H9 (cell line): ENCODE measurements around the gene SYNGAP1. TPM values are rescaled to one million over a fixed set of nuclear protein-coding genes. Genes with fewer than 3 reads are reported as not detected.

Experiments
- DNase-seq: peaks from one replicate; pipeline ENCODE4 v3.0.0-alpha.2; 2017
- H2AFZ ChIP-seq: one replicate; pipeline ENCODE4 v1.6.1; 2013; ENCODE audit warnings: mild to moderate bottlenecking, low read length, control low read depth, moderate library complexity
- H2AK5ac ChIP-seq: 2 replicates; pipeline ENCODE4 v1.6.1; 2013; ENCODE audit warnings: low read length, control low read depth, mixed read lengths; ENCODE audit not compliant: insufficient read length
- H2BK120ac ChIP-seq: one replicate; pipeline ENCODE4 v1.6.1; 2013; ENCODE audit warnings: low read depth, mild to moderate bottlenecking, low read length, control low read depth, inconsistent platforms; ENCODE audit not compliant: poor library complexity, severe bottlenecking
- H2BK12ac ChIP-seq: 2 replicates; pipeline ENCODE4 v1.6.1; 2013; ENCODE audit warnings: low read length, control low read depth, mixed read lengths, low read depth; ENCODE audit not compliant: insufficient read length
- H2BK15ac ChIP-seq: 2 replicates; pipeline ENCODE4 v1.6.1; 2013; ENCODE audit warnings: low read depth, low read length, control low read depth
- H2BK20ac ChIP-seq: one replicate; pipeline ENCODE4 v1.6.1; 2013; ENCODE audit warnings: low read depth, mild to moderate bottlenecking, low read length, control low read depth, inconsistent platforms; ENCODE audit not compliant: poor library complexity, severe bottlenecking
- H2BK5ac ChIP-seq: 2 replicates; pipeline ENCODE4 v1.6.1; 2013; ENCODE audit warnings: low read length, control low read depth, mixed read lengths; ENCODE audit not compliant: insufficient read length
- H3K14ac ChIP-seq: 2 replicates; pipeline ENCODE4 v1.6.1; 2013; ENCODE audit warnings: low read length, control low read depth; ENCODE audit not compliant: insufficient read depth
- H3K18ac ChIP-seq: 2 replicates; pipeline ENCODE4 v1.6.1; 2013; ENCODE audit warnings: low read depth, mild to moderate bottlenecking, mixed read lengths, low read length, control low read depth; ENCODE audit not compliant: insufficient read length
- H3K23ac ChIP-seq: 2 replicates; pipeline ENCODE4 v1.6.1; 2013; ENCODE audit warnings: low read length, control low read depth, mixed read lengths, low read depth; ENCODE audit not compliant: insufficient read length
- H3K23me2 ChIP-seq: 2 replicates; pipeline ENCODE4 v1.6.1; 2013; ENCODE audit warnings: low read depth, mild to moderate bottlenecking, mixed read lengths, low read length, control low read depth; ENCODE audit not compliant: insufficient read length, poor library complexity, severe bottlenecking
- H3K27ac ChIP-seq: 2 replicates; pipeline ENCODE4 v1.5.1; 2013; ENCODE audit warnings: low read length, control low read depth, mixed read lengths, low read depth; ENCODE audit not compliant: insufficient read length
- H3K27me3 ChIP-seq: 2 replicates; pipeline ENCODE4 v1.6.1; 2013; ENCODE audit warnings: low read length, control low read depth, inconsistent platforms; ENCODE audit not compliant: insufficient read depth
- H3K4ac ChIP-seq: 2 replicates; pipeline ENCODE4 v1.6.1; 2013; ENCODE audit warnings: low read depth, mild to moderate bottlenecking, control low read depth, inconsistent platforms, low read length, moderate library complexity
- H3K4me1 ChIP-seq: 2 replicates; pipeline ENCODE4 v1.6.1; 2013; ENCODE audit warnings: low read length, control low read depth, inconsistent platforms; ENCODE audit not compliant: insufficient read depth
- H3K4me2 ChIP-seq: 2 replicates; pipeline ENCODE4 v1.6.1; 2013; ENCODE audit warnings: low read length, control low read depth, mixed read lengths; ENCODE audit not compliant: insufficient read length, insufficient read depth
- H3K56ac ChIP-seq: 2 replicates; pipeline ENCODE4 v1.6.1; 2013; ENCODE audit warnings: low read depth, mild to moderate bottlenecking, mixed read lengths, low read length, control low read depth; ENCODE audit not compliant: insufficient read length
- H3K79me1 ChIP-seq: 2 replicates; pipeline ENCODE4 v1.6.1; 2013; ENCODE audit warnings: low read depth, mild to moderate bottlenecking, moderate library complexity, low read length, control low read depth, inconsistent platforms; ENCODE audit not compliant: insufficient read depth, poor library complexity, severe bottlenecking
- H3K79me2 ChIP-seq: 2 replicates; pipeline ENCODE4 v1.6.1; 2013; ENCODE audit warnings: low read length, control low read depth, inconsistent platforms; ENCODE audit not compliant: insufficient read depth
- H3K9ac ChIP-seq: 2 replicates; pipeline ENCODE4 v1.6.1; 2013; ENCODE audit warnings: low read length, control low read depth, mixed read lengths; ENCODE audit not compliant: insufficient read length; ENCODE audit errors: extremely low read depth
- H3K9me3 ChIP-seq: one replicate; pipeline ENCODE4 v1.6.1; 2013; ENCODE audit warnings: low read depth, low read length, inconsistent platforms; ENCODE audit not compliant: control insufficient read depth
- H3T11ph ChIP-seq: one replicate; pipeline ENCODE4 v1.6.1; 2013; ENCODE audit warnings: mild to moderate bottlenecking, low read length, control low read depth, inconsistent platforms
- H4K20me1 ChIP-seq: one replicate; pipeline ENCODE4 v1.6.1; 2013; ENCODE audit not compliant: control insufficient read depth, insufficient read length, insufficient read depth
- H4K5ac ChIP-seq: 2 replicates; pipeline ENCODE4 v1.6.1; 2013; ENCODE audit warnings: low read depth, mild to moderate bottlenecking, mixed read lengths, low read length, control low read depth; ENCODE audit not compliant: insufficient read length
- H4K8ac ChIP-seq: replicated peaks from 2 replicates; pipeline ENCODE4 v1.6.1; 2013; ENCODE audit warnings: low read length, control low read depth, mixed read lengths, low read depth; ENCODE audit not compliant: insufficient read length
- H4K91ac ChIP-seq: 2 replicates; pipeline ENCODE4 v1.6.1; 2013; ENCODE audit warnings: low read depth, mild to moderate bottlenecking, moderate library complexity, mixed read lengths, low read length, control low read depth; ENCODE audit not compliant: insufficient read length
- H3K27ac Mint-ChIP-seq, 3 experiments: 2 replicates in 2 of 3; 3 replicates in 1 of 3; pipeline ENCODE4 v1.8.0; 2020 to 2021; ENCODE audit warnings: mixed read lengths in 3 of 3, mild to moderate bottlenecking in 1 of 3, moderate library complexity in 1 of 3
- H3K27me3 Mint-ChIP-seq: 2 replicates; pipeline ENCODE4 v1.8.0; 2021; ENCODE audit warnings: low read depth, mild to moderate bottlenecking, moderate library complexity, mixed read lengths
- H3K36me3 Mint-ChIP-seq, 3 experiments: 2 replicates in 2 of 3; 3 replicates in 1 of 3; pipeline ENCODE4 v1.8.0; 2020 to 2021; ENCODE audit warnings: low read depth in 3 of 3, mixed read lengths in 3 of 3; ENCODE audit not compliant: insufficient read depth in 1 of 3
- H3K4me1 Mint-ChIP-seq, 2 experiments: 2 replicates each; pipeline ENCODE4 v1.8.0; 2020; ENCODE audit warnings: mixed read lengths in 2 of 2
- H3K4me3 Mint-ChIP-seq, 2 experiments: 2 replicates in 1 of 2; 3 replicates in 1 of 2; pipeline ENCODE4 v1.8.0; 2020 to 2021; ENCODE audit warnings: mild to moderate bottlenecking in 2 of 2, mixed read lengths in 2 of 2, moderate library complexity in 1 of 2
- H3K9me3 Mint-ChIP-seq, 2 experiments: 2 replicates in 1 of 2; 3 replicates in 1 of 2; pipeline ENCODE4 v1.8.0; 2020; ENCODE audit warnings: mild to moderate bottlenecking in 2 of 2, mixed read lengths in 2 of 2, moderate library complexity in 1 of 2
- CTCF ChIP-seq: fragments of 200-600 bp; sonication (generic); conservative IDR thresholded peaks from 3 replicates; pipeline ENCODE4 v1.8.0; 2021; ENCODE audit warnings: antibody characterized with exemption, mild to moderate bottlenecking
- WGBS: extraction: QIAGEN DNeasy Blood & Tissue Kit; methylation state at CpG from one replicate; pipeline ENCODE4 v1.1.7; 2013; ENCODE audit warnings: missing lambda C conversion rate, low lambda C conversion rate, mixed read lengths; ENCODE audit not compliant: insufficient read length; ENCODE audit errors: extremely low coverage; 5-methylcytosine and 5-hydroxymethylcytosine counted together
- total RNA-seq: library from RNA; stranded (reverse); gene quantifications from 2 replicates; pipeline ENCODE4 v1.2.1, GENCODE V29; 2021

SYNGAP1 gene
- total RNA-seq, 1 experiment from 2014 or later, result 121 TPM

- Histone ChIP-seq H3K23ac (no peak overlapping the region), H2BK5ac (no peak overlapping the region), H2AFZ (no peak overlapping the region), H4K91ac (no peak overlapping the region), H3K14ac (no peak overlapping the region), H4K5ac (no peak overlapping the region), H2BK15ac (no peak overlapping the region), H2BK120ac (no peak overlapping the region), H3K4me2 (no peak overlapping the region), H3K4ac (no peak overlapping the region), H3K27me3 (no peaks in the 10 kb centered on the region), H3K27ac (no peak overlapping the region), H3K18ac (no peak overlapping the region), H4K20me1 (no peaks in the 10 kb centered on the region), H3K4me1 (no peaks in the 10 kb centered on the region), H3K79me2 (no peaks in the 10 kb centered on the region), H3T11ph (no peak overlapping the region), H3K23me2 (no peaks in the 10 kb centered on the region), H3K79me1 (no peaks in the 10 kb centered on the region), H4K8ac (no peak overlapping the region), H3K9me3 (no peaks in the 10 kb centered on the region), H2BK12ac (no peak overlapping the region), H2BK20ac (no peak overlapping the region), H3K56ac (no peak overlapping the region), H2AK5ac (no peak overlapping the region), H3K9ac (no peak overlapping the region)
- no CpG with 5 or more reads among the region's 17 CpGs for WGBS
- peaks cover 72 to 95% (median 91%) of the 10 kb centered on the region in 3 experiments for H3K36me3 Mint-ChIP-seq
- H3K4me3 Mint-ChIP-seq, result no peak overlapping the region
- TF ChIP-seq CTCF, result no peak
- no peak for DNase-seq
- H3K27ac Mint-ChIP-seq, result no peak overlapping the region
- no peaks in the 10 kb centered on the region; the same call in 1 of the 2 replicates for H3K27me3 Mint-ChIP-seq
- H3K9me3 Mint-ChIP-seq, result no peaks in the 10 kb centered on the region
- peaks cover 0 to 3% of the 10 kb centered on the region in 2 experiments; a peak in 1 of 4 replicates for H3K4me1 Mint-ChIP-seq
Observed at GRCh38 chr6:33443025-33443424, 23.2 kb downstream of the SYNGAP1 start.
